Panc1 (cell line): ENCODE measurements around the gene CMTR2.

Source experiments
- CTCF ChIP-seq: fragments of 450-650 bp; IDR thresholded peaks from 2 replicates; pipeline ENCODE4 v1.5.1; 2017; ENCODE audit warnings: mild to moderate bottlenecking
- POLR2AphosphoS5 ChIP-seq: IDR thresholded peaks from 2 replicates; pipeline ENCODE4 v1.6.1; 2012; ENCODE audit warnings: mild to moderate bottlenecking, low read depth, low read length, moderate library complexity
- TCF7L2 ChIP-seq: IDR thresholded peaks from 2 replicates; pipeline ENCODE4 v1.6.1; 2011; ENCODE audit warnings: mild to moderate bottlenecking, low read depth, low read length, inconsistent platforms
- TF ChIP-seq, protein P1 (sequence below), 2 experiments: IDR thresholded peaks; 2 replicates each; pipeline ENCODE4 v1.6.1; 2011 to 2012; ENCODE audit warnings: low read depth in 2 of 2, control low read depth in 1 of 2, low read length in 1 of 2, mild to moderate bottlenecking in 1 of 2, moderate library complexity in 1 of 2; ENCODE audit not compliant: insufficient read depth in 1 of 2

GRCh38 chr16:71273384-71273783, 15.8 kb downstream of the CMTR2 start:
- TF ChIP-seq CTCF, result no peak
- TF ChIP-seq TCF7L2, result no peak
- no peak for TF ChIP-seq POLR2AphosphoS5
- TF ChIP-seq, protein P1, sequence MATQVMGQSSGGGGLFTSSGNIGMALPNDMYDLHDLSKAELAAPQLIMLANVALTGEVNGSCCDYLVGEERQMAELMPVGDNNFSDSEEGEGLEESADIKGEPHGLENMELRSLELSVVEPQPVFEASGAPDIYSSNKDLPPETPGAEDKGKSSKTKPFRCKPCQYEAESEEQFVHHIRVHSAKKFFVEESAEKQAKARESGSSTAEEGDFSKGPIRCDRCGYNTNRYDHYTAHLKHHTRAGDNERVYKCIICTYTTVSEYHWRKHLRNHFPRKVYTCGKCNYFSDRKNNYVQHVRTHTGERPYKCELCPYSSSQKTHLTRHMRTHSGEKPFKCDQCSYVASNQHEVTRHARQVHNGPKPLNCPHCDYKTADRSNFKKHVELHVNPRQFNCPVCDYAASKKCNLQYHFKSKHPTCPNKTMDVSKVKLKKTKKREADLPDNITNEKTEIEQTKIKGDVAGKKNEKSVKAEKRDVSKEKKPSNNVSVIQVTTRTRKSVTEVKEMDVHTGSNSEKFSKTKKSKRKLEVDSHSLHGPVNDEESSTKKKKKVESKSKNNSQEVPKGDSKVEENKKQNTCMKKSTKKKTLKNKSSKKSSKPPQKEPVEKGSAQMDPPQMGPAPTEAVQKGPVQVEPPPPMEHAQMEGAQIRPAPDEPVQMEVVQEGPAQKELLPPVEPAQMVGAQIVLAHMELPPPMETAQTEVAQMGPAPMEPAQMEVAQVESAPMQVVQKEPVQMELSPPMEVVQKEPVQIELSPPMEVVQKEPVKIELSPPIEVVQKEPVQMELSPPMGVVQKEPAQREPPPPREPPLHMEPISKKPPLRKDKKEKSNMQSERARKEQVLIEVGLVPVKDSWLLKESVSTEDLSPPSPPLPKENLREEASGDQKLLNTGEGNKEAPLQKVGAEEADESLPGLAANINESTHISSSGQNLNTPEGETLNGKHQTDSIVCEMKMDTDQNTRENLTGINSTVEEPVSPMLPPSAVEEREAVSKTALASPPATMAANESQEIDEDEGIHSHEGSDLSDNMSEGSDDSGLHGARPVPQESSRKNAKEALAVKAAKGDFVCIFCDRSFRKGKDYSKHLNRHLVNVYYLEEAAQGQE (IDR thresholded peaks at IDR 0.05; ENCODE audit: insufficient read depth in 1 of 2, low read depth in 2 of 2, low read length in 1 of 2), result no peak
